HG03097 (cell line): ENCODE measurements around the gene SLC26A4.

ENCODE experiments used
- ATAC-seq: cut with Tn5 transposase; IDR thresholded peaks from one replicate; pipeline ENCODE4 v1.9.1; 2021; ENCODE audit not compliant: unreplicated experiment, low FRiP score

The SLC26A4 gene

DNA sequence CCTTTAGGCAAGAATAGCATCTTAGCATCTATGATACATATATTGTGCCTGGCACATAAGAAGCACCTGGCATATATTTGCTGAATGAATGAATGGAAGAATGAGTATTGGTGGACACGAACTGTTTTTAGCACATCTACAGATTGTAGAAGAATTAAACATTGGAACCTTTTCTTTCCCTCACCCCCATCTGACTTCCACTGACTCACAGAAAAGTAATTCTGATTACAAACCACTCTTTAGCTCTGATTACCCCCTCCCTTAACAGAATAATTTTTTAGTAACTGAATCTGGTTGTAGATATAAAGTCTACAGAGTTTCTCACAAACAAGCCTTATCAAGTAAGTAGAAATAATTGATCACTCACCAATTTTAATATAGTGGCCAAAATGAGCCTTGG, 31.9 kb downstream of the SLC26A4 start:
- no peak for ATAC-seq

DNA sequence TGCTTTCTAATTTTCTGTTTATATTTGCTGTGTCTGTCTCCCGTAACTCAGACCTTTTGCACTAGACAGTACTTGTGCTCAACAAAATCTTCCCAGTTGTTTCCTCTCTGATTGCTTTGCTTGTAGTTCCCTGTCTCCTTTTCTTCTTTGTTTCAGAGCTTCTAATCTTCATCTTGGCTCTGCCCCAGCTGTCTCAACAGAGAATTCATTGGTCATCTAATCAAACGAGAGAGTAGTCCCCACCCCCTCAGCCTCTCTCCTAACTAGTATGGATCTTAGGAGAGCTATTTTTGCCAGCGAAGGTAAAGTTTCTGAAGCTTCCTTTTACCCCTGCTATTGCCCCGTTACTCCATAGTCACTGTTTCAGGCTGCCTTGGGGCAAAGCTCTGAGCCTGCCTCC, 32.8 kb downstream of the SLC26A4 start:
- no peak for ATAC-seq

DNA sequence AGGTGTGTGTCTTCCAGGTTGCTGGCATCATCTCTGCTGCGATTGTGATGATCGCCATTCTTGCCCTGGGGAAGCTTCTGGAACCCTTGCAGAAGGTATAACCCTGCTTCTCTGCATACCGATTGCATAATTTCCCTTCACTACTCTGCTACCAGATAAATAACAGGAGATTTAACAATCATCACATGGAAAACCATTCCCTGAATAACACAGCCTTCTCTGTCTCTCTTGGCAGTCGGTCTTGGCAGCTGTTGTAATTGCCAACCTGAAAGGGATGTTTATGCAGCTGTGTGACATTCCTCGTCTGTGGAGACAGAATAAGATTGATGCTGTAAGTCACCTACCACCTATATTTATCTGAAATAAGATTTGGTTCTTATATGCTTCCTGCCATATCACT, 33.8 kb downstream of the SLC26A4 start:
- ATAC-seq: no peak

DNA sequence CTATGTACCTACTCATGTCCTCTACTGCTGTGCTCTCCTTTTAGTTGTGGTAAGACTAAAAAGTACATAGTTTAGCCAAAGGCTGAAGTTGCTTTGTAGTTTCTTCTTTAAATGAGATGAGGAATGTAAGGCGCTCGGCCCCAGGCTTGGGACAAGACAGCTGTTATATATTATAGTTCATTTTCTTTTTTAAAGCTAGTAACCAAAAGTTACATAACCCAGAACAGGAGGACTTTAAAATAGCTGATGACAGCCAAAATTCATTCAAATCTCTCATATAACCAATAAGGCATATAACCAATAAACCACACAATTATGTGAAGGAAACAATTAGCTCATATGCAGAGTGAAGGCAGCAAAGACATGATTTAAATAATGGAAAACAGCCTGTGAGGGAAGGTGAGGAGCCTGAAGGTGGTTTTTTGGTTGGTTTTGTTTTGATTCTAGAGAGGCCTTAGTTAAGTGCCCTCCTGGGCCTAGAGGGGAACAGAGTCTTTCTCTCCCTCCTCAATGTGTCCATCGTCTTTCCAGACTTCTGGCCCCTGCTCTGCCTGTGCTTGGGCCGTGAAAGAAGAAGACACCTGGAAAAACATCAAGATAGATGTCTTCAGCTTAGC, 35.8 kb downstream of the SLC26A4 start:
- ATAC-seq: no peak

DNA sequence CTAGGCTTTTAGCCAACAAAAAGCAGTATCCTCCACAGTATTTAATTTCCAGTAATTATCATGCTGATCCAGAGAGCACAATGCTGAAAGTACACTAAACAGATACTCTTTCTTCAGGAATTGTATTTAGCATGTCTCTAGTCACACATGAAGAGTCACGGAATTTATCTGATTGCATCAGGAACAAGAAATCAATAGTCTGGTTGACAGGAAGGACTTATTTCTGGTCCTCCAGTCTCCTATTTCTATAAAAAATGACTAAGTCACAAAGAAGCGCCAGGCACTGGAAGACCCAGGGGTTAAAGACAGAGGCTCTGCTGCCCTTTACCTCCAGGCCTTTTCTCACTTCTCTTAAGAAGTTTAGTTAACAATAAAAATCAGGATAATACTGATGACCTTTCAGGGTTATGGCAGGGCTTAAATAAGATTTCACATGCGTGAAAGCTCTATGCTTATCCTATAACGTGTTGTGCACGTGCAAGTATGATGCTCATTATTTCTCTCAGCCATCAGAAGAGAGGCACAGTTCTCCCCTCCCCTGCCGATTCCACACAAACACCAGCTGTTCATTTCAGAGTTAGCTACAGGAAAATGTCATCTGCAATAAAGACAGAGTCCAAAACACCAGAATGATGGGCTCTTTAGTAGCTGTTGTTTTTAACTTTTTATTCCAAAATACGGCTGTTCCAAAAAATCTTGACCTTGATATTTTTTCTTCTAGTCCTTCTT, 36.9 kb downstream of the SLC26A4 start:
- no peak for ATAC-seq

DNA sequence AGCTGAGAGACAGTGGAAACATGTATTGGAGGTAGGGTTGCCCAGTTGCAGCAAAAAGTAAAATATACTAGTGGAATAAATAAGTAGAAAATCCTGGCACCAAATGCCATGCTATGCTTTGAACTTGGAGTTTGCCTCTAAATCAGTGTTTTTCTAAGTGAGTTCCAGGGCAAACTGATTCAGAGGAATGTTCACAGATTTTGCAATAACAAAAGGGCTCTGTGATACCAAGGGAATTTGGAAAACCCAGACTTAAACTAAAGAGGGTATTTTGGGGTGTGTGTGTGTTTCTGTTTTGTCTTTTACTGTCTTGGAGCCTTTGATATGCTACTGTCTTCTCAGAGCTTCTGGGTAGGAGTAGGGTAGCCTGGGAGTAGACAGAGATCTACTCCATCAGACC, 39.9 kb downstream of the SLC26A4 start:
- ATAC-seq: no peak

DNA sequence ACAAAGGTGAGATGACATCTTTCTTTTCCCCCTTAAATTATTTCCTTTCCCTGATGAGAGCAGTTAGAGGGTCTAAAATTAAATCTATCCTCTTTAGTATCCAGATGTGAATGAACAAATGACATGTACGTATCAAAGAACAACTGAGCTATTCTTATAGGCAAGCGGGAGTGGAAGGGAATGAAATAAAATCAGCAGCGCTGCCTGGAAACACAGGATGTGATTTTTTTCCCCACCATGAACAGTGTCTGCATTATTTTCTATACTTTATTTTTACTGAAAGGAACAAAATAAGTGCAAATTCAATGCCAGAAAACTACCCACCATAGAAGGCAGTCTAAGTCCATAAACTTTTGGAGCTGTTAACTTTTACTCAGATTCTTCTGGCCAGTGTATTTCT, 40.6 kb downstream of the SLC26A4 start:
- ATAC-seq: no peak

DNA sequence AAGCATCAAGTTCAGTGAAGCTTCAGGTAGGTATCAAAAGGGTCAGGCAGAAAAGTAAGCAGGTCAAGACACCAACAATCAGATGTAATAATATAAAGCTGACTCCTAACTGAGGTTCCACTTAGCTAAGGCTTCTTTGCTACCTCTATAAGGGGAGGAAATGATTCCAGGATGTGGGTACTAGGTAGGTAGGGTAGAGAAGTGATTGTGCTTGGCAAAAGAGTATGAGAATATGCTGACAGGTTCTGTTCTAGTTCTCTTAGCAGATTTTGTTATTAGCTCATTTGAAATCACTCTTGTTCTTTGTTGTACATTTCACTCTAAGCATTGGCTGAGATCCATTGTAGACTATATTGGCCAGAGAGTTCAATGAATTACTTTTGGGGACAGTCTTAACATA, 42.6 kb downstream of the SLC26A4 start:
- no peak for ATAC-seq

DNA sequence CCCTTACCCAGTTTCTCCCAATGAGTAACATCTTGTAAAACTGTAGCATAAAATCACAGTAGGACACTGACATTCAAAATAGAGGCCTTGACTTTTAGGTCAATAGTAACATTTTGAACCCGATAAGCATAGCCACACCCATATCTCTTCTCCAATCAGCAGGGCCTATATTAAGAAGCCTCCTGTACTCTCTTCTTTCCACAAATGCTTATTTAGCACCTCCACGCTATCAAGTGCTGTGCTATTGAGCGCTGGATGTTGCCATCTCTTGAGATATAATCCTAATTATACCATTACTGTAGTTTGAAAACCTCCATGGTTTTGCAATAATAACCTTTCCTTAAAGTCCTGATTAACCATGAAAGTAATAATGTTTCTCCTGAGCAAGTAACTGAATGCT, 43.2 kb downstream of the SLC26A4 start:
- no peak for ATAC-seq

DNA sequence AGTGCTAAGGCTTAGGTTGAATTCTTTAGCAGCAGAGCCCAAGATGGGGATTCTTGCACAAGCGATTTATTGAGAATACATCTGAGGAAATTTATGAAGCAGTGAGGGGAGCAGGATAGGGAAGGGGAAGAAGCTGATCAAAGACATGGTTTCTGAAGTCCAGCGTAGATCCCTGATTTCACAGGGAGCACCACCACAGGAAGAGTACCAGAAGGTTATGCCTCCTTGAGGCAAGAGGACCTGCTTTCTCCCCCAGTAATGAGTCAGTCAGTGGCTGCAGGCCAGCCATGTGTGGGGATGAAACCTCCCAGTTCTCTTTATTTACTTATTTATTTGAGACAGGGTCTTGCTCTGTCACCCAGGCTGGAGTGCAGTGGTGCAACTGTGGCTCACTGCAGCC, 48.3 kb downstream of the SLC26A4 start:
- ATAC-seq: no peak

DNA sequence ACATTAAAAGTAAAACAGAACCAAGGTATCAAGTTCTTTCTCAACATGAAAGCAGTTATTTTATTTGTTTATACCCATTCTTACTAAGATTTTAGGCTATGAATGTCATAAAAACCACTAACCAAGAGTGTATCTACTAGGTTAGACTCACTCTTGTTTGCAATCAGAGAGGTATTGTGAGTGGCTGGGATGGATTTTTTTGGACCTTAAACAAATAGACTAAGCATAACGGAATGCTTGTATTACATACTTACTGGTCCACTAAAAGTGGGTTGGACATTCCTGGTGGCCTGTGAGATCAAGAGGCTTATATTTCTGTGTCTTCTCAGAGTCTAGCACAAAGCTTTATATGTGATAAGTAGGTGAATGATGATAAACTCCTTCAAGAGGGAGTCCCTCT, 50.7 kb downstream of the SLC26A4 start:
- no peak for ATAC-seq

DNA sequence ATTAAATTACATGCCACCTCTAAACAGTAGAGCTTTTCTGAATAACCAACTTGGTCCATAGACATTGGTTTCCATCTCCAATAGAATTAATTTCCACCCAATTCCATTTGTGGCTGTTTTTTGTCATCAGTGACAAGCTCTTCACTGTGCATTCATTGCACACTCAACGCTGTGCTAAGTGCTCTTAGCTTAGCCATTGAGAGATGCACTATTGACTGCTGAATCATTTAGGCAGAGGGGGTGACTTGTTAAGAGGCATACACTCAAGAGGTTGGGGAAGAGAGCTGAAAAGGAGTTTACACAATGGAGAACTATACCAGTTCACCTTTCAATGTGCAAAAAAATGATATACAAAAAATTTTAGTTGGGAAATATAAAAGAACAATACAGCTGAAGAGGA, 51.4 kb downstream of the SLC26A4 start:
- ATAC-seq: no peak

DNA sequence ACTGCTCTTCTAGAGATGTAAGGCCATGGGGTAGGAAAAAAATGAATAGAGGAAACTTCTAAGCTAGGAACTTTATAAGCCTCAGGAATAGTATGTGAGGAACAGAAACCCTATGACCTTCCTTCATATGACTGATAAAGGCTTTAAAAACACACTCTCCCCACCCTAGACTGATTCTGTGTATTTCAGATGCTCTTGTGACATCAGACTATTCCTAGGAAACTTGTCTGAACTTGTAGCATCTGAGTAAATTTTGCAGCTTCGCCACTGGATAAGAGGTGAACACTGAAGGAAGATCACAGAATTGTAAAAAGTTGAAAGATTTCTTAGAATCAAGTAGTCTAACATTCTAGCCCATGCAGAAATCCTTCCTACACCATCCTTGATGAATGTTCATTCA, 52.3 kb downstream of the SLC26A4 start:
- no peak for ATAC-seq

DNA sequence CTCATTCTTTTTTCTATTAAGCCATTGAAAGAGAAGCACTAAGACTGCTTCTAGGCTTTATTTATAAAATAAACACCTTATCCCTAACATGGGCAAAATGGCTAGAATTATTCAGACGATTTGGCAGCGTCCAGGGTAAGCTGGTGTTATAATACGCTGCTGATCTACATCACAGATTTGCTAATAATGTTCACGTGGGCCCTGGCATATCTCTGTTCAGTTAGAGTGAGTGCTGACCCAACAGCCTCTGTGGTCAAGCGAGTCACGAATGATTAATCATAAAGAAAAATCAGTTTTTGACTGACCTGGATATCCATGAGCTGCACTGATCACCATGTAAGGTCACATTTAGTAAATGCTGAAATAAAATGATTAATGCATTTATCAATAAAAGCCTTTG, 54.9 kb downstream of the SLC26A4 start:
- ATAC-seq: no peak

DNA sequence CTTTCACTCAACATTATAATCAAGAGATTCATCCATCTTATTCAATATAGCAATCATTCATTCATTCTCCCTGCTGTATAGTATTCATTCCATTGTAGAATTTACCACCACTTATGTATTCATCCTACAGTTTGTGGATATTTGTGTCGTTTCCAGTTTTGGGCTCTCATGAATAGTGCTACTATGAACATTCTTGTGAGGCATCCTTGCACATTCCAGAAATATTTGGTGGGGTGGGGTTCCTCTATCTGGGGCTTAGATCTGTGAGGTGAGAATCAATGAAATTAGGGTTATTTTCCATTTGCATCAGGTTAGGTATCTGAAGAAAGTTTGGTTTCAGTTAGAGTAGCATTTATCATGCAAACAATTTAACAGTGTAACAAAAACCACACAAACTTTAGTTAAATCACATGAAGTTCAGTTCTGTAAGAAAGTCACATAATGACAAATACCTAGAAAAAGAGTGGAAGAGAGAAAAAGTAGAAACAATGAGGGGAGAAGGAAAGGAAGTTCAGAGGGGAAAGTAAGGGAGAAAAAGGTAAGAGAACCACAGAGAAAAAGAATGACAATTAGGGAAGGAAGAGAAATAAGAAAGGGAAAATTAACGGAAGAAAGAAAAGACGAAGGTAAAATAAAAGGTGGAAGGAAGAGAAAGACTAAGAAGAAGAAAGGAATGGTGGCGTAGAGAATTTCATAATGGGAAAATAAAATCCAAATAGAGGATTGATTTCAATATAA, 58.0 kb downstream of the SLC26A4 start:
- no peak for ATAC-seq

DNA sequence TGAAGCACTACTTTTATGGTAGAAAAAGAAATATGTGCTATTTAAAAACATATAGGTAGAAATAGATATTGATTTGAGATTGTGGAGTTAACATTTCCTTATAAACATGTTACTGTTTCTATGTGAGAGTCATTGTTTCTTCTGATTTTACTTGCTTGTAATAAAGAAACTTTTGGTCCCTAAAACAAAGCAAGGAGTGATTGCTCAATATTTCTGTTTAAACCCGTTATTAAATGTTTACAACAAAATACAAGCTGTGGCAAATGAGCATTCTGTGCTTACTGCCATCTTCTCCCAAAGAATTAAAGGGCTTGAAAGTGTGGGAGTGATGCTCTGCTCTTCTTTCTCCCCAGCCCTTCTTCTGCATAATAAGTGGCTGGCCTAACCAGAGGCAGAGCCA, 60.7 kb downstream of the SLC26A4 start:
- ATAC-seq: no peak

DNA sequence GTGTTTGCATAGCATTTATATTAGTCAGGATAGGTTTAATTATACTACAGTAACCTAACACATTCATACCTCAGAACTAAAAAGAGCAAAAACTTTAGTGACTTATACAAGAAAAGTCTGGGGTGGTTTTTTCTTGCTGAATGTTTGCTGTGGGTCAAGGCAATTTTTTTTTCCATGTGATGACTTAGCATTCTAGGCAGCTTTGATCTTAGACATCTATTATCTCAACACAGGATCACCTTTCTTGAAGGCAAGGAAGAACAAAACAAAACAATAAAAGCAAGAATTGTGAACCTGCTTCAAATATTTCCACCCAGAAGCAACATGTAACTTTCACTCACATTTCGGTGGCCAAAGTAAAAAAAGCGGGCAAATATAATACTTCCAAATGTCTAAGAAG, 62.6 kb downstream of the SLC26A4 start:
- ATAC-seq: no peak

DNA sequence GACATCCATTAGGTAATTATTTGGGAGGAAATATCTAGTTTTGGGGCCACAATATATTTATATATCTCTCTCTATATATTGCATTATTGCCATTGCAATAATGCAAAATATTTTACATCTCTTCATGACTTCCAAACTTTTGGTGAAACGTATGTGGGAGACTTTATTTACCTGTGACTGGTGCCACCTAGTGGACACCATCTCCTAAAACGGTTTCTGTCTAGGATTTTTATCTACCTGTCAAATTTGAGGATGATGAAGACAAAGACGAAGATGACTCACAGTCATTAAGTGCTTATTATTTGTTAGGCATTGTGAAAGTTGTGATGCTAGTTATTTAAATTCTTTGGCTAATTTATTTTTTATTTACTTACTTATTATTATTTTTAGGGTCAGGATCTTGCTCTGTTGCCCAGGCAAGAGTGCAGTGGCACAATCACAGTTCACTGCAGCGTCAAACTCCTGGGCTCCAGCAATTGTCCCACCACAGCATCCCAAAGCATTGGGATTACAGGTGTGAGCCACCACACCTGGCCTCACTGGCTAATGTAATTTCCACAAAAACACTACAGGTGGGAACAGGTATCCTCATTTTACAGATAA, 64.6 kb downstream of the SLC26A4 start:
- ATAC-seq: no peak

DNA sequence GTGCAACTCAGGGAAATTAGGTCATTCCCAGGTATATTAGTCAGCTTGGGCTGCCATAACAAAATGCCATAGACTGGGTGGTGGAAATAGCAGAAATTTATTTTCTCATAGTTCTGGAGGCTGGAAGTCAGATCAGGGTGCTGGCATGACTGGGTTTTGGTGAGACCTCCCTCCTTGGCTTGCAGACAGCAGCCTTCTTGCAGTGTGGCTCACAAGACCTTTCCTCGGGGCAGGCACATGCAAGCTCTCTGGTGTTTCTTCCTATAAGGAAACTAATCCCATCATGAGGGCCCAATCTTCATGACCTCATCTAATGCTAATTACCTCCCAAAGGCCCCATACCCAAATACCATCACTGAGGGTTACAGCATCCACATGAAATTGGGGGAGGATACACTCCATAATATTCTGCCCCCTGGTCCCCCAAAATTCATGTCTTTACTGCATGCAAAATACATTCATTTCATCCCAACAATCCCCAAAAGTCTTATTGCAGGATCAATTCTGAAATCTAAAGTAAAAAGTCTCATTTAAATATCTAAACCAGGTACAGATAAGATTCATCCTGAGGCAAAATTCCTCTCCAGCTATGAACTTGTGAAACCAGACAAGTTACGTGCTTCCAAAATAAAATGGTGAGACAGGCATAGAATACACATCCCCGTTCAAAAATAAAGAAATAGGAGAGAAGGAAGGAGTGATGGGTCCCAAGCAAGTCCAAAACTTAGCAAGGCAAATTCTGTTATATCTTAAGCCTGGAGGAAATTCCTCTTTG, 65.9 kb downstream of the SLC26A4 start:
- ATAC-seq: no peak

DNA sequence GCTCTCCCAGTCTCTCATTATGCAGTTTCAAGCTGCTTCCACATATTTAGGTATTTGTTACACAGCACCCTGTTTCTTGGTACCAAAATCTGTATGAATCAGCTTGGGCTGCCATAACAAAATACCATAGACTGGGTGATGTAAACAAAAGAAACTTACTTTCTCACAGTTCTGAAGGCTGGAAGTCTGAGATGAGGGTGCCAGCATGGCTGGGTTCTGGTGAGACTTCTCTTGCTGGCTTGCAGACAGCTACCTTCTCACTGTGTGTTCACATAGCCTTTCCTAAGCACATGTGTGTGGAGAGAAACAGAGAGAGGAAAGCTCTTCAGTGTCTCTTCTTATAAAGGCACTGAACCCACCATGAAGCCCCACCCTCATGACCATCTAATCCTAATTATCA, 67.6 kb downstream of the SLC26A4 start:
- ATAC-seq: no peak
